Upper lobe of right lung (tissue), 1 donor: ENCODE measurements around the gene BEST4. TPM values are rescaled to one million over a fixed set of nuclear protein-coding genes. Genes with fewer than 3 reads are reported as not detected.

Source experiments
- ATAC-seq: fragments of 200-7000 bp; cut with Tn5 transposase; one replicate; pipeline ENCODE4 v1.9.1; 2020; ENCODE audit warnings: mild to moderate bottlenecking, moderate library complexity
- DNase-seq: peaks from one replicate; pipeline ENCODE4 v3.0.0-alpha.2; 2020
- H3K27ac ChIP-seq: fragments of 200-600 bp; one replicate; pipeline ENCODE4 v1.8.0; 2022
- H3K27me3 ChIP-seq: fragments of 200-600 bp; one replicate; pipeline ENCODE4 v1.8.0; 2022; ENCODE audit warnings: mild to moderate bottlenecking
- H3K36me3 ChIP-seq: fragments of 200-600 bp; one replicate; pipeline ENCODE4 v1.8.0; 2022
- H3K4me1 ChIP-seq: fragments of 200-600 bp; one replicate; pipeline ENCODE4 v1.8.0; 2022
- H3K4me3 ChIP-seq: fragments of 200-600 bp; one replicate; pipeline ENCODE4 v1.8.0; 2022; ENCODE audit warnings: mild to moderate bottlenecking
- H3K9me3 ChIP-seq: fragments of 200-600 bp; one replicate; pipeline ENCODE4 v1.8.0; 2022
- intact Hi-C: fragments of 100-400 bp; cut with DNase I; formaldehyde crosslinking; loops from one replicate; pipeline ENCODE4 v1.11.0; 2022
- total RNA-seq: library from RNA; stranded (reverse); fragmentation: NEBNext Ultra II Directional; extraction: Animal tissue kit (Norgen Biotek cat#: 25700); gene quantifications from one replicate; pipeline ENCODE4 v1.2.1, GENCODE V29; 2021
- TF ChIP-seq, protein P1 (sequence below): fragments of 200-600 bp; IDR thresholded peaks from one replicate; pipeline ENCODE4 v1.8.0; 2022; ENCODE audit warnings: antibody characterized with exemption
- donor health status: DM: no; HTN: yes; CAD: no; lungs with severe emphysema.

The BEST4 gene
- total RNA-seq, 1 donor from 2014 or later = not detected

DNA sequence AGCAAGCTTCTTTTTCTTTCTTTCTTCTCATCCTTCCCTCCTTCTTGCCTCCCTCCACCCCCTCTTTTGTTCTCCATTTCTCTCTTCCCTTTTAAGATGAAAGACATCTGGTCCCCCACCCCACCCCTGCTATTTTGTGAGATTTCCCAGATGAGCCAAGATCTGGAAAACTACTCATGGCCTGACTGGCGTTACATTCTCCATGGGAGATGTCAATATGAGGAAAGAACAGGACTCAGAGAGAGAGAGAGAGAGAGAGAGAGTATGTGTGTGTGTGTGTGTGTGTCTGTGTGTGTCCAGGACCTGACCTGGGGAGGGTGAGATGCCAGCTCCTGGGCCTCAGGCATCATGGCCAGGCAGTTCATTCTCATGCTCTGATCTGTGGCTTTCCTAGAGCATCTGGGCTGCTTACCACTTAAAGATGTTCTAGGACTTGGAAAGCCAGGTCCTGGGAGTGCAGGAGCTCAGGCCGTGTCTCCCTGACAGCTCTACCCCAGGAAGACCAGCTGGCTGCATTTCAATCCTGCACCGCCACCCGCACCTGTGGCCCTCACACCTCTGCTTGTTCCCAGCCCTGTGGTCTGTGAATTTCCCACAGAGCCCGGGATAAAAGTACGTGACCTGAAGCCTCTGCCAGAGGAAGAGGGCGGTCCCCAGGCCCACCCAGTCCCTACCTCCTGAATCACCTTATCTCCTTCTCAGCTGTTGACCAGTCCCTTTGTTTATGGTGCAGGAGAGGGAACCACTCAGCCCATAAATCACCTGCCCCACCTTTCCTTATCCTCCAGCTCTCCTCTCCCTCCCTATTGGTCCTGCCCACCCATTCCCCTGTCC is 3.2 kb upstream of the BEST4 start:
- Histone ChIP-seq H3K27me3 (no peaks in the 10 kb centered on the region), H3K36me3 (no peaks in the 10 kb centered on the region), H3K9me3 (no peaks in the 10 kb centered on the region), H3K4me3 (no peak overlapping the region), H3K4me1 (peaks cover 5% of the 10 kb centered on the region), H3K27ac (no peak overlapping the region)
- intact Hi-C loops = no loop called here
- ATAC-seq (no peak), DNase-seq (peak; percentile 34)
- TF ChIP-seq, protein P1, sequence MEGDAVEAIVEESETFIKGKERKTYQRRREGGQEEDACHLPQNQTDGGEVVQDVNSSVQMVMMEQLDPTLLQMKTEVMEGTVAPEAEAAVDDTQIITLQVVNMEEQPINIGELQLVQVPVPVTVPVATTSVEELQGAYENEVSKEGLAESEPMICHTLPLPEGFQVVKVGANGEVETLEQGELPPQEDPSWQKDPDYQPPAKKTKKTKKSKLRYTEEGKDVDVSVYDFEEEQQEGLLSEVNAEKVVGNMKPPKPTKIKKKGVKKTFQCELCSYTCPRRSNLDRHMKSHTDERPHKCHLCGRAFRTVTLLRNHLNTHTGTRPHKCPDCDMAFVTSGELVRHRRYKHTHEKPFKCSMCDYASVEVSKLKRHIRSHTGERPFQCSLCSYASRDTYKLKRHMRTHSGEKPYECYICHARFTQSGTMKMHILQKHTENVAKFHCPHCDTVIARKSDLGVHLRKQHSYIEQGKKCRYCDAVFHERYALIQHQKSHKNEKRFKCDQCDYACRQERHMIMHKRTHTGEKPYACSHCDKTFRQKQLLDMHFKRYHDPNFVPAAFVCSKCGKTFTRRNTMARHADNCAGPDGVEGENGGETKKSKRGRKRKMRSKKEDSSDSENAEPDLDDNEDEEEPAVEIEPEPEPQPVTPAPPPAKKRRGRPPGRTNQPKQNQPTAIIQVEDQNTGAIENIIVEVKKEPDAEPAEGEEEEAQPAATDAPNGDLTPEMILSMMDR = no peak

DNA sequence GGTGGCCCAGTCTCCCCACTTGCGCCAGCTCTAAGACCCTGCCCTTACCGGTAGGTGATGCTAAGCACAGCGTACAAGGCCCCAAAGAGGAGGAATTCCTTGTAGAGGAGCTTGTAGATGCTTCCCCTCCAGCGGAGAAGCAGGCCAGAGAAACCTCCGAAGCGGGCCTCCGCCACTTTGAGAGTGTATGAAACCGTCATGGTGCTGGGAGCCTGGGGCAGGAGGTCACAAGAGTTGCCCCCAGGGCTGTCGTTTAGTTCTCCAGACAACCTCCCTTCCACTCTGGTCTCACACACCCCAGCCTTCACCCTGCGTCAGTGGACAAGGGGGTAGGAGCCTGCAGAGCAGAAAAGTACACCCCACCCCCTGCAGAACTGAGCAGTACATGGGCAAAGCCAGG is 464 bp downstream of the BEST4 start:
- TF ChIP-seq, protein P1 = no peak
- peaks cover 27% of the 10 kb centered on the region for H3K4me1 ChIP-seq
- no peaks in the 10 kb centered on the region for H3K9me3 ChIP-seq
- no peaks in the 10 kb centered on the region for H3K27me3 ChIP-seq
- H3K27ac ChIP-seq = no peak overlapping the region
- no peak overlapping the region for H3K4me3 ChIP-seq
- intact Hi-C loops = no loop called here
- DNase-seq = no peak
- ATAC-seq = no peak
- no peaks in the 10 kb centered on the region for H3K36me3 ChIP-seq

DNA sequence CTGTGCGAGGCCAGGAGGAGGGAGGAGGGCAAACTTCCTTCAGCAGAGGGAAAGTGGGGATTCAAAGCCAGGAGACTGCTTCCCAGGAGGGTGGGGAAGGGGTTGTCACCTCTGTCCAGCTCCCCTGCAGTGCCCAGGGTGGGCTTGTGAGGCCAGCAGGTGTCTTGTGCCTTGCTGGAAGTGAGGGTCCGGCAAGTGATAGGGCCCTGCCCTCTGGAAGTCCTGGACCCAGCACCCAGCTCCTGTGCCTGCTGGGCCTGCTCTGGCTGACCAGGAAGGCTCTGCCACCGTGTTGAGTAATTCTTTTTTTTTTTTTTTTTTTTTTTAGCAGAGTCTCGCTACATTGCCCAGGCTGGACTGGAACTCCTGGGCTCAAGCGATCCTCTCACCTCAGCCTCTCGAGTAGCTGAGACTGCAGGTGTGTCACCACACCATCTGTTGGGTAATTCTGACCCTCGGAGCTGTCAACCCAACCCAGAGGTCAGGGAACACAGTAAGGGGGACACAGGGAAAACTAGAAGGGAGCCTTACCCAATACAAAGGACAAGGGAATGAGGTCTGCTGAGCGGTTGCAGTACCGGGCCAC is 1.0 kb downstream of the BEST4 start:
- no peaks in the 10 kb centered on the region for H3K36me3 ChIP-seq
- no peaks in the 10 kb centered on the region for H3K9me3 ChIP-seq
- DNase-seq = no peak
- H3K4me3 ChIP-seq = peak overlapping the region; percentile 59
- no peaks in the 10 kb centered on the region for H3K27me3 ChIP-seq
- H3K4me1 ChIP-seq = peaks cover 27% of the 10 kb centered on the region
- intact Hi-C loops = no loop called here
- ATAC-seq = no peak
- TF ChIP-seq, protein P1 = no peak
- H3K27ac ChIP-seq = peak overlapping the region; percentile 67

DNA sequence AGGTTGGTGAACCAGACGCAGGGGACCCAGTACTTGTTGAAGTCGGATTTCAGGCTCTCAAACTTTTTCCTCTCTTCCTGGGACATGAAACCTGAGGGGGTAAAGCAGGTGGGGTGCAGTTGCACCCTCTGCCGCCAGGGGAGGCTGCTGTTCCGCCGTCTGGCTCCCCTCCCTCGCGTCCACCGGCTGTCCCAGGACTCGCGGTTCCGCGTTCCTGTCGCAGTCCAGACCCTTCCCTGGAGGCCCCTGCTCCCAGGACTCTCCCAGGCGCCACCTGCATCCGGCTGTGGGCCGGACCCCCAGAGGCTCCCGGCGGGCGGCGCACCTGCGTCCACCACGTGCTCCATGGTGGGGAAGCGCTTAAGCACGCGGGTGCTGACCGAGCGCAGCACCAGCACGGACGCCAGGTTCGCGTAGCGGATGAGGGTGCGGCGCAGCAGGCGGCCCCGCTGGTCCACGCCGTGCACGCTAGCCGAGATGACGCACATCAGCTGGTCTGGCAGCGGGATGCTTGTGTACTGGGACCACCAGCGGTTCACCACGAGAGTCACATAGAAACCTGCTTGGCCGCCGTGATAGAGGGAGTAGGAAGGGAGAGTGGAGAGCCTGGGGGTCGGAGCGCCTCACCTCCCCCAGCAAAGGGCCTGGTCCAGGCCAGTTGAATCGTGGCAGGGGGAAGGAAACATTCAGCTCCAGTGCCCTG is 1.7 kb downstream of the BEST4 start:
- no peaks in the 10 kb centered on the region for H3K27me3 ChIP-seq
- DNase-seq (peak; percentile 89), ATAC-seq (peak; percentile 94)
- no peaks in the 10 kb centered on the region for H3K9me3 ChIP-seq
- intact Hi-C loops = no loop called here
- peaks cover 4% of the 10 kb centered on the region for H3K36me3 ChIP-seq
- peaks cover 27% of the 10 kb centered on the region for H3K4me1 ChIP-seq
- H3K27ac ChIP-seq = peak overlapping the region; percentile 67
- peak overlapping the region; percentile 59 for H3K4me3 ChIP-seq
- TF ChIP-seq, protein P1 = peak; percentile 99

DNA sequence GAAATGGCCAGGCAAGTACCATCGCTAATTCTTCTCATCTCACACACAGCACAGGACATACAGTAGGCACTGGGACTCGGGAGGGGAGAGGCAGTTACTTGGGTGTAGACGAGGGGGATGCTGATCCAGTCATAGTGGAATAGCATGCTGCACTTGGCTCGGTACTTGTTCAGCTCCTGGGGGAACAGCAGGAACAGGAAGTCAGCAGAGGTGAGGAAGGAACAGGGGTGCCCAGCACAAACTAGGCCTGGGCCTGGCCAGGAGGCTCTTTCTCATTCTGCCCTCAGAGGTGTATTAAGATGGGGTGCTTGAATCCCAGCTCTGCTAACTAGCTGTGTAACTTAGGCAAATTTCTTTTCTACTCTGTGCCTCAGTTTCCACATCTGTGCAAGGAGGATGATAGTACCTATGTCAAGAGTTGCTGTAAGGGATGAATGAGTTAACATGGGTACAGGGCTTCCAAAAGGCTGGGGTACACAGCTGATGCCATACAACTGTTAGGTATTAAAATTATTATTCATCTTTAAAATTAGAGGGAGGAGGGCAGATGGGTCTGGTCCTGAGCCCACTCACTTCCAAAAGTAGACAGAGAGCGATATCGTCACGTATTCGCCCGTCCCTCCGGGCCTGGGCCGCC is 2.4 kb downstream of the BEST4 start:
- Histone ChIP-seq H3K9me3 (no peaks in the 10 kb centered on the region), H3K27ac (peak overlapping the region; percentile 67), H3K27me3 (no peaks in the 10 kb centered on the region), H3K4me3 (peak overlapping the region; percentile 59), H3K36me3 (peaks cover 11% of the 10 kb centered on the region), H3K4me1 (peaks cover 27% of the 10 kb centered on the region)
- intact Hi-C loops = no loop called here
- TF ChIP-seq, protein P1 = no peak
- ATAC-seq (no peak), DNase-seq (no peak)
